ENCODE measurements around the gene RFTN1. TPM values are rescaled to one million over a fixed set of nuclear protein-coding genes. Genes with fewer than 3 reads are reported as not detected.

Gene RFTN1
- total and polyA plus RNA-seq, 2 of the 8 experiments (the other 6 are each of a cell fraction or from before 2014, with no cell fraction given): 4.6 to 6.7 TPM

DNA sequence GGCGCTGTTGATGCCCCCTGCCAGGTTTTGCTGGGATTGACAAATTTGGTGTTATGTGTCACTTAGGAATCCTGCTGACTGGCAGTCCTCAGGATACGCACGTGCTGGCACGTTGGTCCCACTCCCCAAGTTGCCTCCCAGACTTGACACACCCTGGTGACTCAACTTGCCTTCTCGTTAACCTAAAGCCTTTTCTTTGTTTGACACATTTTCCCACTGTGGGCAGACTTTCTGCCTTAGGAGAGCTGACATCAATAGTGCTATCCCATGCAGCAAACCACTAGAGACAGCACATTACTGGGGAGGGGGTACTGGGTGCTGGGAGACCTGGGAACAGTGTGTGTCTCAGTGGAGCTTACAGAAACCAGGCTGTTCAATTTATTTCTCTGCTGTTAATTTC is 144.2 kb downstream of the RFTN1 start:
- Histone ChIP-seq H4K91ac (replicated peaks; ENCODE audit: insufficient read length, low read length) (no peak overlapping the region), H2BK5ac (ENCODE audit: low read depth, low read length) (peak overlapping the region; percentile 79; the same call in 1 of the 2 replicates), H3K23ac (ENCODE audit: insufficient read length) (no peak overlapping the region), H2BK15ac (ENCODE audit: low read length) (no peak overlapping the region), H3K9ac (replicated peaks in 1 of 4; ENCODE audit: extremely low read depth in 1 of 4, low read depth in 3 of 4, low read length in 3 of 4) (no peak overlapping the region; a peak in 1 of 7 replicates), H2AFZ (ENCODE audit: low read length) (no peak overlapping the region), H3K4ac (replicated peaks; ENCODE audit: insufficient read length, low read depth, low read length) (no peak overlapping the region), H2BK12ac (ENCODE audit: low read depth, low read length) (peak overlapping the region; percentile 91), H3K4me3 (ENCODE audit: extremely low read depth in 1 of 4, insufficient read depth in 2 of 4, low read depth in 3 of 4, low read length in 4 of 4) (peak overlapping the region in 1 of 4 experiments; percentile 6; a peak in 1 of 8 replicates), H3K9me3 (ENCODE audit: insufficient read depth in 2 of 2, low read depth in 1 of 2, low read length in 1 of 2) (no peaks in the 10 kb centered on the region), H4K8ac (ENCODE audit: extremely low read depth, insufficient read depth, low read length) (no peak overlapping the region), H2BK20ac (ENCODE audit: low read length) (peak overlapping the region; percentile 8; the same call in 1 of the 2 replicates), H3K79me2 (ENCODE audit: control insufficient read depth in 1 of 2, insufficient read depth in 2 of 2, low read length in 2 of 2) (no peaks in the 10 kb centered on the region), H3K27ac (ENCODE audit: low read depth, low read length) (no peak overlapping the region), H2BK120ac (replicated peaks; ENCODE audit: low read depth, low read length) (no peak overlapping the region), H3K79me1 (ENCODE audit: low read depth, low read length) (no peaks in the 10 kb centered on the region; the same call in 1 of the 2 replicates), H3K36me3 (ENCODE audit: control insufficient read depth in 2 of 4, insufficient read depth in 4 of 4, low read length in 3 of 4) (no peaks in the 10 kb centered on the region), H3K14ac (ENCODE audit: insufficient read length) (no peak overlapping the region), H3K4me1 (replicated peaks in 1 of 4; ENCODE audit: control insufficient read depth in 3 of 4, insufficient read depth in 4 of 4, low read length in 3 of 4) (peaks cover 9 to 23% (median 14%) of the 10 kb centered on the region in 4 experiments), H3K18ac (ENCODE audit: extremely low read depth, low read length) (no peak overlapping the region), H3K23me2 (ENCODE audit: low read depth, low read length) (no peaks in the 10 kb centered on the region), H3K56ac (replicated peaks; ENCODE audit: insufficient read length, low read depth, low read length) (no peak overlapping the region), H4K20me1 (replicated peaks in 1 of 2; ENCODE audit: control insufficient read depth in 1 of 2, insufficient read depth in 2 of 2, low read length in 2 of 2) (no peaks in the 10 kb centered on the region), H4K5ac (ENCODE audit: insufficient read length, low read depth, low read length) (no peak overlapping the region), H3K4me2 (ENCODE audit: insufficient read depth in 1 of 2, low read depth in 2 of 2, low read length in 2 of 2) (peak overlapping the region; percentile 23 to 54; a peak in 2 of 4 replicates), H2AK5ac (ENCODE audit: low read depth, low read length) (peak overlapping the region; percentile 25; the same call in 1 of the 2 replicates), H3K27me3 (replicated peaks in 1 of 4; ENCODE audit: control insufficient read depth in 3 of 4, extremely low read depth in 1 of 4, insufficient read depth in 3 of 4, low read length in 3 of 4) (no peaks in the 10 kb centered on the region)
- FAIRE-seq (no peak), DNase-seq (ENCODE audit: low read depth in 1 of 2, low spot score in 2 of 2) (no peak)
- TF ChIP-seq SRF (IDR thresholded peaks at IDR 0.05; ENCODE audit: low read depth, low read length): no peak
- TF ChIP-seq, protein P1, sequence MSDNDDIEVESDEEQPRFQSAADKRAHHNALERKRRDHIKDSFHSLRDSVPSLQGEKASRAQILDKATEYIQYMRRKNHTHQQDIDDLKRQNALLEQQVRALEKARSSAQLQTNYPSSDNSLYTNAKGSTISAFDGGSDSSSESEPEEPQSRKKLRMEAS (IDR thresholded peaks at IDR 0.05): peak; percentile 50
- 84% methylated on average over 5 of the region's 5 CpGs; no CpG with 5 or more reads in 1 of the 2 experiments for WGBS, 2 experiments (ENCODE audit: extremely low coverage in 1 of 2, insufficient coverage in 1 of 2, insufficient read length in 1 of 2, insufficient replicate concordance in 2 of 2, low coverage in 1 of 2, low lambda C conversion rate in 2 of 2, missing lambda C conversion rate in 1 of 2)
- POLR2A ChIA-PET (ENCODE audit: partially characterized antibody): interaction anchor here (1.1 to 1.2 kb wide), 2 partner anchors 18 to 25 kb away, joined by 3 read pairs; no protein-coding TSS in a partner anchor
- CTCF ChIA-PET (ENCODE audit: partially characterized antibody): interaction anchor here (1.1 to 1.5 kb wide), 5 partner anchors 62 to 148 kb away, joined by 3 to 5 read pairs (median 4); no protein-coding TSS in a partner anchor

Data from H1 (cell line).